Upper lobe of right lung (tissue), 1 donor: ENCODE results near the gene FAM3B. TPM values are rescaled to one million over a fixed set of nuclear protein-coding genes. Genes with fewer than 3 reads are reported as not detected.

Experiments
- ATAC-seq: fragments of 200-7000 bp; cut with Tn5 transposase; one replicate; pipeline ENCODE4 v1.9.1; 2020; ENCODE audit warnings: mild to moderate bottlenecking, moderate library complexity
- DNase-seq: peaks from one replicate; pipeline ENCODE4 v3.0.0-alpha.2; 2020
- H3K27ac ChIP-seq: fragments of 200-600 bp; one replicate; pipeline ENCODE4 v1.8.0; 2022
- H3K27me3 ChIP-seq: fragments of 200-600 bp; one replicate; pipeline ENCODE4 v1.8.0; 2022; ENCODE audit warnings: mild to moderate bottlenecking
- H3K36me3 ChIP-seq: fragments of 200-600 bp; one replicate; pipeline ENCODE4 v1.8.0; 2022
- H3K4me1 ChIP-seq: fragments of 200-600 bp; one replicate; pipeline ENCODE4 v1.8.0; 2022
- H3K4me3 ChIP-seq: fragments of 200-600 bp; one replicate; pipeline ENCODE4 v1.8.0; 2022; ENCODE audit warnings: mild to moderate bottlenecking
- H3K9me3 ChIP-seq: fragments of 200-600 bp; one replicate; pipeline ENCODE4 v1.8.0; 2022
- intact Hi-C: fragments of 100-400 bp; cut with DNase I; formaldehyde crosslinking; loops from one replicate; pipeline ENCODE4 v1.11.0; 2022
- total RNA-seq: library from RNA; stranded (reverse); fragmentation: NEBNext Ultra II Directional; extraction: Animal tissue kit (Norgen Biotek cat#: 25700); gene quantifications from one replicate; pipeline ENCODE4 v1.2.1, GENCODE V29; 2021
- TF ChIP-seq, protein P1 (sequence below): fragments of 200-600 bp; IDR thresholded peaks from one replicate; pipeline ENCODE4 v1.8.0; 2022; ENCODE audit warnings: antibody characterized with exemption
- donor health status: DM: no; HTN: yes; CAD: no; lungs with severe emphysema.

FAM3B gene
- total RNA-seq, 1 donor from 2014 or later, result 5.2 TPM

DNA sequence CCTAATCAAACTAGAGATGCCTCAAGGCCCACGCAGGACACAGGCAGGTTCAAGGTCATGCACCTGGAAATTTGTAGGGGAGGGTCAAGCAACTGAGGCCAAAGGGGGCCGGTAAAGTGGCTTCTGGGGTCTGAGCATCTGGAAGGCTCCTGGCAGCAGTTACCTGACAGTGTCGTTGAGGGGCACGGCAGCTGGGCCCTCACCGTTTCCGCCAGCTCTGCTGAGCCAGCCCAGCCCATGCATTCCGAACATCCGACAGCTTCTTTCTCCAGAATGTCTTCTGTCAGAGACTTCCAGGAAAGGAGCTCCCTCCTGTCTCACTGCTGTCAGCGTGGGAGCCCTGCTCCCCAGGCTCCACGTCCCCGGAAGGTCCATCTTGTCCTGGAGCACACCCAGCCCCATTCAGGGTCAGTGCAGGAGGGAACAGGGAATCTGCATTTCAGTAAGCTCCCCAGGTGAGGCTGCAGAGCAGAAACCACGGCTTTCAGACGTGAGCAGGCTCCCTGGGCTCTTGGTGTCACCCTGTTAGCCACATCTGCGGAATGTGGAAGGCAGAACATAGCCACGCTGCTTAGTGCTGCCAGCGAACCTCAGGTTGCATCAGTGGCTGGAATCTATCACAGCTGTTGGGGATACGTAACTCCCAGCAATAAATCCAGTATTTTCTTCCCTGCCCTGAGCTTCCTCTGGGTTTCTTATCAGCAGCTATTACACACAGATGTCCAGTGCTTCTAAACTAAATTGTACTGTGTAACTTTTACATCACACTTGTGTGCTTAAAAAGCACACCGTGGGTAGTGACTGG, 36.3 kb upstream of the FAM3B start:
- Histone ChIP-seq H3K4me3 (no peak overlapping the region), H3K9me3 (no peaks in the 10 kb centered on the region), H3K27ac (no peak overlapping the region), H3K36me3 (no peaks in the 10 kb centered on the region), H3K4me1 (no peaks in the 10 kb centered on the region), H3K27me3 (no peaks in the 10 kb centered on the region)
- TF ChIP-seq, protein P1, sequence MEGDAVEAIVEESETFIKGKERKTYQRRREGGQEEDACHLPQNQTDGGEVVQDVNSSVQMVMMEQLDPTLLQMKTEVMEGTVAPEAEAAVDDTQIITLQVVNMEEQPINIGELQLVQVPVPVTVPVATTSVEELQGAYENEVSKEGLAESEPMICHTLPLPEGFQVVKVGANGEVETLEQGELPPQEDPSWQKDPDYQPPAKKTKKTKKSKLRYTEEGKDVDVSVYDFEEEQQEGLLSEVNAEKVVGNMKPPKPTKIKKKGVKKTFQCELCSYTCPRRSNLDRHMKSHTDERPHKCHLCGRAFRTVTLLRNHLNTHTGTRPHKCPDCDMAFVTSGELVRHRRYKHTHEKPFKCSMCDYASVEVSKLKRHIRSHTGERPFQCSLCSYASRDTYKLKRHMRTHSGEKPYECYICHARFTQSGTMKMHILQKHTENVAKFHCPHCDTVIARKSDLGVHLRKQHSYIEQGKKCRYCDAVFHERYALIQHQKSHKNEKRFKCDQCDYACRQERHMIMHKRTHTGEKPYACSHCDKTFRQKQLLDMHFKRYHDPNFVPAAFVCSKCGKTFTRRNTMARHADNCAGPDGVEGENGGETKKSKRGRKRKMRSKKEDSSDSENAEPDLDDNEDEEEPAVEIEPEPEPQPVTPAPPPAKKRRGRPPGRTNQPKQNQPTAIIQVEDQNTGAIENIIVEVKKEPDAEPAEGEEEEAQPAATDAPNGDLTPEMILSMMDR, result no peak
- DNase-seq (no peak), ATAC-seq (no peak)
- intact Hi-C loops, result loop anchor here (5.0 kb wide), 1 partner anchor 172 kb away; no protein-coding TSS in a partner anchor

- no peaks in the 10 kb centered on the region for H3K4me1 ChIP-seq
- H3K27me3 ChIP-seq, result no peaks in the 10 kb centered on the region
- H3K4me3 ChIP-seq, result no peak overlapping the region
- no peak for ATAC-seq
- TF ChIP-seq, protein P1, result no peak
- H3K9me3 ChIP-seq, result no peaks in the 10 kb centered on the region
- intact Hi-C loops, result loop anchor here (5.0 kb wide), 1 partner anchor 170 kb away; no protein-coding TSS in a partner anchor
- DNase-seq, result no peak
- no peak overlapping the region for H3K27ac ChIP-seq
- H3K36me3 ChIP-seq, result no peaks in the 10 kb centered on the region
Observed at GRCh38 chr21:41282412-41282811, 34.2 kb upstream of the FAM3B start.

GRCh38 chr21:41283211-41283818, 33.3 kb upstream of the FAM3B start:
- intact Hi-C loops, result loop anchor here (5.0 kb wide), 1 partner anchor 169 kb away; no protein-coding TSS in a partner anchor
- H3K27ac ChIP-seq, result no peak overlapping the region
- TF ChIP-seq, protein P1, result peak; percentile 77
- no peaks in the 10 kb centered on the region for H3K4me1 ChIP-seq
- H3K27me3 ChIP-seq, result no peaks in the 10 kb centered on the region
- ATAC-seq, result peak; percentile 98
- no peak for DNase-seq
- H3K9me3 ChIP-seq, result no peaks in the 10 kb centered on the region
- H3K36me3 ChIP-seq, result no peaks in the 10 kb centered on the region
- H3K4me3 ChIP-seq, result no peak overlapping the region

DNA sequence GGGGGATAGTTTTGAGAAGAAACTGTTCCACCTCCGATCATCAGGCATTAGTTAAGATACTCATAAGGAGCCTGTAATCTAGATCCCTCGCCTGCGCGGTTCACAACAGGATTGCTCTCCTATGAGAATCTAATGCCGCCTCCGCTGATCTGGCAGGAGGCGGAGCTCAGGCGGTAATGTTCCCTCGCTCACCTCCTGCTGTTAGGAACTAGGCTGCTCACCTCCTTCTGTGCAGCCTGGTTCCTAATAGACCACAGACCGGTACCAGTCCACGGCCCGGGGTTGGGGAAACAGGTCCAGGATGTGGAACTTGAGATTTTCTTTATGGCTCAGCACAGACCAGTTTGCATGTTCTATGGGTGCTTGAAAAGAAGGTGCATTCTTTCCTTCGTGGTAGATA, 27.2 kb upstream of the FAM3B start:
- H3K4me1 ChIP-seq, result no peaks in the 10 kb centered on the region
- H3K27ac ChIP-seq, result no peak overlapping the region
- intact Hi-C loops, result no loop called here
- DNase-seq (no peak), ATAC-seq (peak; percentile 65)
- H3K36me3 ChIP-seq, result no peaks in the 10 kb centered on the region
- peaks cover 31% of the 10 kb centered on the region for H3K27me3 ChIP-seq
- H3K4me3 ChIP-seq, result no peak overlapping the region
- TF ChIP-seq, protein P1, result no peak
- H3K9me3 ChIP-seq, result no peaks in the 10 kb centered on the region

DNA sequence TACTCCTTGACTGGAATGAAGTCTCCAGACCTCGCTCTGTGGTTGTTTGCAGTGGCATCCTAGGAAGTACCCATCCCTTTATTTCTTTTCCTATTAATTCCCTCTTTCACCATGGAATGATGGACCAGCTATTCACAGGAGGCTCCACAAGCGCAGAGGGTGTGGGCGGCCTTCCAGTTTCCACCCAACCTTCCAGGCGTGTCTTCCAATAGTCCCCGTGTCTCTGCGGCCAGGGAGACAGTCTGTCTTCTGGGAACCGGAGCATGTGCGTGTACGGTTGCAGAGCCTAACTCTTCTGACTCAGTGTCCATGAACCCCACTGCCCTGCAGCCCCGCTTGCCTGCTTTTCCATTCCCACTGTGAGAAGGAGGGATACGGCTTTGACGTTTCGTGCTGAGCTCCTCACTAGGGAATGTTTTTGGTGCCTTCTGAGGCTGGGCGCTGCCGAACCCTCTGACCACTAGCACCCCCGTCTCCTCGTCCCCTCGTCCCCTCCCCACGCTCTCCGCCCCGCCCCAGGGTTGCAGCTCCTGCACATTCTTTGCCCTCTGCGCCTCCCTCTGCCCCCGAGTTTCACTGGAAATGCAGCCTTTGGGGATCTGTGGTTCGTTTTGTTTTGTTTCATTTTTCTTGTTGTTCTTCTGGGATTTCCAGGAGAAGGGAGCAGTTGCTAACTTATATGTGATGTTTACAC, 26.3 kb upstream of the FAM3B start:
- TF ChIP-seq, protein P1, result no peak
- no peaks in the 10 kb centered on the region for H3K9me3 ChIP-seq
- ATAC-seq (no peak), DNase-seq (no peak)
- intact Hi-C loops, result no loop called here
- H3K27ac ChIP-seq, result no peak overlapping the region
- no peaks in the 10 kb centered on the region for H3K36me3 ChIP-seq
- H3K4me1 ChIP-seq, result no peaks in the 10 kb centered on the region
- peaks cover 35% of the 10 kb centered on the region for H3K27me3 ChIP-seq
- H3K4me3 ChIP-seq, result no peak overlapping the region
